SU-DHL-6 (cell line): ENCODE measurements around the gene GUSB.

Experiments used
- H2AFZ ChIP-seq: fragments of 200-600 bp; sonication (generic); 2 replicates; pipeline ENCODE4 v1.6.1; 2014; ENCODE audit warnings: low read depth, mild to moderate bottlenecking, moderate library complexity, mixed read lengths, antibody characterized with exemption, low read length; ENCODE audit not compliant: severe bottlenecking
- H3F3A ChIP-seq: fragments of 200-600 bp; shearing (Covaris generic); 2 replicates; pipeline ENCODE4 v1.6.0; 2016; ENCODE audit warnings: antibody characterized with exemption, mild to moderate bottlenecking; ENCODE audit not compliant: insufficient read depth
- H3K27ac ChIP-seq: fragments of 200-600 bp; sonication (generic); 2 replicates; pipeline ENCODE4 v1.5.1; 2016; ENCODE audit warnings: low read depth, mild to moderate bottlenecking, low read length, moderate library complexity, mixed read lengths
- H3K27me3 ChIP-seq: fragments of 200-600 bp; sonication (generic), shearing (Covaris generic); 2 replicates; pipeline ENCODE4 v1.6.0; 2014; ENCODE audit warnings: mild to moderate bottlenecking, low read length
- H3K36me3 ChIP-seq: fragments of 200-600 bp; sonication (generic); 2 replicates; pipeline ENCODE4 v1.6.1; 2014; ENCODE audit warnings: mild to moderate bottlenecking, low read length, mixed read lengths
- H3K4me2 ChIP-seq: fragments of 300-600, 200-600 bp; shearing (Covaris generic), sonication (generic); 2 replicates; pipeline ENCODE4 v1.6.0; 2014; ENCODE audit warnings: low read length, low read depth, mild to moderate bottlenecking; ENCODE audit not compliant: poor library complexity, severe bottlenecking
- H3K4me3 ChIP-seq: fragments of 200-600 bp; sonication (generic); 2 replicates; pipeline ENCODE4 v1.5.1; 2014; ENCODE audit warnings: antibody characterized with exemption, low read length, mild to moderate bottlenecking, mixed read lengths; ENCODE audit not compliant: insufficient read depth, poor library complexity, severe bottlenecking
- H3K79me2 ChIP-seq: fragments of 200-600 bp; sonication (generic); 2 replicates; pipeline ENCODE4 v1.6.1; 2014; ENCODE audit warnings: mild to moderate bottlenecking, low read length, moderate library complexity; ENCODE audit not compliant: insufficient read depth
- H3K9ac ChIP-seq: fragments of 200-600 bp; sonication (generic); 2 replicates; pipeline ENCODE4 v1.7.0; 2014; ENCODE audit warnings: mild to moderate bottlenecking, low read length
- H3K9me2 ChIP-seq: fragments of 200-600 bp; sonication (generic); replicated peaks from 2 replicates; pipeline ENCODE4 v1.6.1; 2014; ENCODE audit warnings: low read length; ENCODE audit not compliant: insufficient read depth
- H3K9me3 ChIP-seq: fragments of 200-600 bp; sonication (generic); 2 replicates; pipeline ENCODE4 v1.6.1; 2014; ENCODE audit warnings: low read length, mixed read lengths; ENCODE audit not compliant: insufficient read depth
- H4K20me1 ChIP-seq: fragments of 200-600 bp; sonication (generic); 2 replicates; pipeline ENCODE4 v1.6.1; 2014; ENCODE audit warnings: low read depth, mild to moderate bottlenecking, antibody characterized with exemption, low read length, moderate library complexity, mixed read lengths
- EZH2phosphoT487 ChIP-seq: fragments of 200-600 bp; sonication (generic), shearing (Covaris generic); conservative IDR thresholded peaks from 2 replicates; pipeline ENCODE4 v1.6.1; 2018; ENCODE audit warnings: mild to moderate bottlenecking, antibody characterized with exemption, low read length, moderate library complexity, mixed read lengths
- TF ChIP-seq, protein P1 (sequence below): fragments of 200-600 bp; sonication (generic); IDR thresholded peaks from one replicate; pipeline ENCODE4 v1.5.1; 2017; ENCODE audit warnings: antibody characterized with exemption, mild to moderate bottlenecking, low read length, moderate library complexity; ENCODE audit not compliant: insufficient read depth, poor library complexity, severe bottlenecking

Gene GUSB

DNA sequence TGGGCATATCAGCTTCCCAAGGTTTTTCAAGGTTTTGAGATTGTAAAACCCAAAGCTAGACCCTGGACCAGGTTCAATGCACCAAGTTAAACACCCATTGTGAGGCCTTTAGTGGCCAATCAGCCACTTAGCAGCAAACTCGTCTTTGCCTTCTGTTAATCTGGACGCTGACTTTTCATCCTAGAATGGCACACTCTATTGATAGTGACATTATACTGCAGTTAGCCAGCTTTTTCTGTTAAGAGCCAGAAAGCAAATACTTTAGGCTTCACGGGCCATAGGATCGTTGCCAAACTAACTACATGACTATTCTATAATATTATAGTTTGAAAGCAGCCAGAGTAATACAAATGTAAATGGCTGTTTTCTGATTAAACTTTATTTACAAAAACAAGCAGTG lies 57.8 kb downstream of the GUSB start:
- Histone ChIP-seq H3K4me3 (no peak overlapping the region), H3K36me3 (peaks cover 2% of the 10 kb centered on the region; the same call in 1 of the 2 replicates), H3K4me2 (no peak overlapping the region), H2AFZ (no peak overlapping the region), H3K27ac (no peak overlapping the region), H3K9me2 (no peaks in the 10 kb centered on the region), H4K20me1 (no peaks in the 10 kb centered on the region), H3F3A (no peaks in the 10 kb centered on the region), H3K79me2 (peaks cover 73% of the 10 kb centered on the region), H3K9me3 (no peaks in the 10 kb centered on the region), H3K27me3 (no peaks in the 10 kb centered on the region), H3K9ac (no peak overlapping the region)
- no peak for TF ChIP-seq EZH2phosphoT487
- TF ChIP-seq, protein P1, sequence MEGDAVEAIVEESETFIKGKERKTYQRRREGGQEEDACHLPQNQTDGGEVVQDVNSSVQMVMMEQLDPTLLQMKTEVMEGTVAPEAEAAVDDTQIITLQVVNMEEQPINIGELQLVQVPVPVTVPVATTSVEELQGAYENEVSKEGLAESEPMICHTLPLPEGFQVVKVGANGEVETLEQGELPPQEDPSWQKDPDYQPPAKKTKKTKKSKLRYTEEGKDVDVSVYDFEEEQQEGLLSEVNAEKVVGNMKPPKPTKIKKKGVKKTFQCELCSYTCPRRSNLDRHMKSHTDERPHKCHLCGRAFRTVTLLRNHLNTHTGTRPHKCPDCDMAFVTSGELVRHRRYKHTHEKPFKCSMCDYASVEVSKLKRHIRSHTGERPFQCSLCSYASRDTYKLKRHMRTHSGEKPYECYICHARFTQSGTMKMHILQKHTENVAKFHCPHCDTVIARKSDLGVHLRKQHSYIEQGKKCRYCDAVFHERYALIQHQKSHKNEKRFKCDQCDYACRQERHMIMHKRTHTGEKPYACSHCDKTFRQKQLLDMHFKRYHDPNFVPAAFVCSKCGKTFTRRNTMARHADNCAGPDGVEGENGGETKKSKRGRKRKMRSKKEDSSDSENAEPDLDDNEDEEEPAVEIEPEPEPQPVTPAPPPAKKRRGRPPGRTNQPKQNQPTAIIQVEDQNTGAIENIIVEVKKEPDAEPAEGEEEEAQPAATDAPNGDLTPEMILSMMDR = no peak

DNA sequence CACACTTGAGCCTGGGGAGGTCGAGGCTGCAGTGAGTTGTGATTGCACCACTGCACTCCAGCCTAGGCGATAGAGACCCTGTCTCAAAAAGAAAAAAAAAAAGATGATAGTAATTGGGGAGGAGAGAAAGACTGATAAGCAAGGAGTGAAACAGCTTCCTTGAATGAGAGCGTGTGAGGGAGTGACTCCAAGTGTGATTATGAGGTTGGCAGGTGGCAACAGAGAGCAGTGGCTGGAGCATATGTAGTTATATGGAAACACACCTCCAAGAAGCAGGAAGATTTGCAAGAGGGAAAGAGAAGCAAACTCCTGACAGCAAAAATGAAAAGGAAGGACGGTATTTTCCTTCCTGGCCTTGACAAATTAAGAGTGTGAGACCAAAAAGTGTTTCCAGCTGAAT lies 58.7 kb downstream of the GUSB start:
- Histone ChIP-seq H3K79me2 (peaks cover 67% of the 10 kb centered on the region), H3K9me3 (no peaks in the 10 kb centered on the region), H3K36me3 (peaks cover 4% of the 10 kb centered on the region; the same call in 1 of the 2 replicates), H3K9me2 (no peaks in the 10 kb centered on the region), H3K4me2 (no peak overlapping the region), H3K4me3 (no peak overlapping the region), H3K27me3 (no peaks in the 10 kb centered on the region), H3K27ac (no peak overlapping the region), H3F3A (no peaks in the 10 kb centered on the region), H4K20me1 (no peaks in the 10 kb centered on the region), H3K9ac (no peak overlapping the region), H2AFZ (no peak overlapping the region)
- TF ChIP-seq, protein P1 = no peak
- no peak for TF ChIP-seq EZH2phosphoT487

DNA sequence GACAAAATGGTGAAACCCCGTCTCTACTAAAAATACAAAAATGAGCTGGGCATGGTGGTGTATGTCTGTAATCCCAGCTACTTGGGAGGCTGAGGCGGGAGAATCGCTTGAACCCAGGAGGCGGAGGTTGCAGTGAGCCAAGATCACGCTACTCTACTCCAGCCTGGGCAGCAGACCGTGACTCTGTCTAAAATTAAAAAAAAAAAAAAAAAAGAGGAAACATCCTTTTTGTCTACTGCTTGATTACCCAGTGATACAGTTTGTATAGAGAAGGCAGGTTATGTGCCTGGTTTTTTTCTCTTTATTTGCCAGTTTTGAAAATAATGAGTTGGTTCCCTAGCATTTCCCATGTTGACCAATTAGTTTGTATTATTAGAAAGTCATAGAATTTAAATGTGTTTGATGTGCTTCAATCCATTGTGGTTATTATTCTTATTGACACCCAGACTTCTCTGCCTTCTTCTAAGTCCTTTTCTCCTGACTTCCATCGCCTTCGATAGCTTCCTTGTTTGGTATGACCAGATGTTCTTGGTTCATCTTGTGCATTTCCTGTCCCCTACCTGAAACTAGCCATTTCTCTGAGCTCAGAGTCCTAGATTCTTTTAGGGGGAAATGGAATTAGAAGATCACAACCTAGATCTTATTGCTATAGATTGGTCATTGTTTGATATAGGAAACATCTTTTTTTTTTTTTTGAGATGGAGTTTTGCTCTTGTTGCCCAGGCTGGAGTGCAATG lies 65.9 kb downstream of the GUSB start:
- Histone ChIP-seq H3K9me2 (no peaks in the 10 kb centered on the region), H3F3A (0 out of 2 replicates have a peak, but pooled peaks cover 10% of the 10 kb centered on the region), H4K20me1 (no peaks in the 10 kb centered on the region; the same call in 1 of the 2 replicates), H3K9ac (no peak overlapping the region; the same call in 1 of the 2 replicates), H2AFZ (no peak overlapping the region), H3K79me2 (peaks cover 62% of the 10 kb centered on the region), H3K27ac (peak overlapping the region; percentile 21; the same call in 1 of the 2 replicates), H3K36me3 (peaks cover 4% of the 10 kb centered on the region; the same call in 1 of the 2 replicates), H3K27me3 (no peaks in the 10 kb centered on the region), H3K9me3 (no peaks in the 10 kb centered on the region), H3K4me2 (peak overlapping the region; percentile 41), H3K4me3 (no peak overlapping the region)
- TF ChIP-seq, protein P1 = no peak
- TF ChIP-seq EZH2phosphoT487 = no peak
